ENCODE measurements around the gene LOXL4.

The LOXL4 gene

DNA sequence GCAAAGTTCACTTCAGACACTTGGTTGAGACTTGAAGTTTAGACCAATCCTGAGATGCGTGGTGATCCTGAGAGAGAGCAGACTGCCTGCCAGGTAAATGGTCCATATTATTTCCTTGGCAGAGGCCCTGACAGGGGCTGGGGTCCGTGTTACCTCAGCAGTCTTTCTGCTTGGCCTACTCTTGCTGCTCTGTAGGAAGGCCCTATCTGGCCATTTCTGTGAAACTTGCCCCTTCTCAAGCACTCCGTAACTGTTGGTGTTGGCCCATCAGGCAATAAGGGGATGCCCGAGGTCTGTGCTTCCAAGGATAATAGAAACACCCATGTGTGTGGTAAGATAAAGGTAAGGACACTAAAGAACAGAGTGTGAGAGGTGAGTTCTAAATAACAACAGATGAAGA, 20.0 kb downstream of the LOXL4 start:
- no peak overlapping the region for H2AFZ ChIP-seq
- no peak overlapping the region for H3K9ac ChIP-seq
- H3K27ac ChIP-seq = no peak overlapping the region
- H3K79me2 ChIP-seq = no peaks in the 10 kb centered on the region
- peaks cover 14% of the 10 kb centered on the region for H3K4me1 ChIP-seq
- no peaks in the 10 kb centered on the region for H3K9me3 ChIP-seq (ENCODE audit: control insufficient read depth, low read length)
- TF ChIP-seq, protein P1, sequence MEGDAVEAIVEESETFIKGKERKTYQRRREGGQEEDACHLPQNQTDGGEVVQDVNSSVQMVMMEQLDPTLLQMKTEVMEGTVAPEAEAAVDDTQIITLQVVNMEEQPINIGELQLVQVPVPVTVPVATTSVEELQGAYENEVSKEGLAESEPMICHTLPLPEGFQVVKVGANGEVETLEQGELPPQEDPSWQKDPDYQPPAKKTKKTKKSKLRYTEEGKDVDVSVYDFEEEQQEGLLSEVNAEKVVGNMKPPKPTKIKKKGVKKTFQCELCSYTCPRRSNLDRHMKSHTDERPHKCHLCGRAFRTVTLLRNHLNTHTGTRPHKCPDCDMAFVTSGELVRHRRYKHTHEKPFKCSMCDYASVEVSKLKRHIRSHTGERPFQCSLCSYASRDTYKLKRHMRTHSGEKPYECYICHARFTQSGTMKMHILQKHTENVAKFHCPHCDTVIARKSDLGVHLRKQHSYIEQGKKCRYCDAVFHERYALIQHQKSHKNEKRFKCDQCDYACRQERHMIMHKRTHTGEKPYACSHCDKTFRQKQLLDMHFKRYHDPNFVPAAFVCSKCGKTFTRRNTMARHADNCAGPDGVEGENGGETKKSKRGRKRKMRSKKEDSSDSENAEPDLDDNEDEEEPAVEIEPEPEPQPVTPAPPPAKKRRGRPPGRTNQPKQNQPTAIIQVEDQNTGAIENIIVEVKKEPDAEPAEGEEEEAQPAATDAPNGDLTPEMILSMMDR (IDR thresholded peaks at IDR 0.05) = no peak
- H3K4me2 ChIP-seq (ENCODE audit: low read length) = no peak overlapping the region
- no peaks in the 10 kb centered on the region for H3K36me3 ChIP-seq (ENCODE audit: control insufficient read depth, insufficient read depth, low read length)
- H3K4me3 ChIP-seq (ENCODE audit: low read depth, low read length) = no peak overlapping the region
- H3K27me3 ChIP-seq (ENCODE audit: control insufficient read depth, insufficient read depth, low read length) = no peaks in the 10 kb centered on the region

DNA sequence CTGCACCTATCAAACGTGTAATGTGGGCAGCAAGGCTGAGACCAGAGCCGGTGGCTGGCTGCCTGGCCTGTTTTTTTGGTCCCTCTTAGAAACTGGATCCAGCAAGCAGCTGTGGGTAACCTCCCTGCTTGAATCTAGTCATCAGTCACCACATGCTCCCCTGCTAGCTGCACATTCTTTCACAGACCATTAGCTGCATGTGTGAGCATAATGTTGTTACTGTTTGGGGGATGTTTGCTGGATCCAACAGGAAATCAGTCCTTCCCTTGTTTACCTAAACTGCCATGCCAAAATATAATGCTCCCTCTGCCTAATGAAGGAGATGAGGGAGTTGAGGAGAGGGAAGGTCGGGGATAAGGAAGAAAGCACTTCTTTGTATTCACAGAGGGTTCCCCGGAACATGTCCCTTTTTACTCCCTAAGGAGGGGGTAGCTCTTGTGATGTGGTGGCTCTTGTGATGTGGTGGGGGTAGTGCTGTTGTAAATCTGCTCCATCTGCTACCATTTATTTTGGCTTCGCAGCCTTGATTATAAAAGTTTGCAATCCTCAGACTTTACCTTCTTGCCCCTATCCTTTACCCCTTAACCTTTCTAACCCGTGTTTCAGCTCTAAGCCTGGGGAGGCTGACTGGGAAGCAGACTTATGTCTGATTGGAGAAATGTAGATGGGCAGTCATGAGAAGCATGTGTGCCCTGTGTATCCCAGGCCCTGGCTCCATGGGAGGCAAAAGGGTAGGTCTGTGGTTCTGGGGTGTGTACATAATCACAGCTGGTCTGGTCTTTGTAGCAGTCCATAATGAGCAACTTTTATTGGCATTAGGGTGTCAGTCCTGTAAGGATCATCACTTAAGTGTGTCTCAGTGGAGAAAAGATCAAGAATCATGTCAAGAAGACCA, 20.8 kb downstream of the LOXL4 start:
- no peaks in the 10 kb centered on the region for H3K9me3 ChIP-seq (ENCODE audit: control insufficient read depth, low read length)
- no peaks in the 10 kb centered on the region for H3K36me3 ChIP-seq (ENCODE audit: control insufficient read depth, insufficient read depth, low read length)
- no peak overlapping the region for H2AFZ ChIP-seq
- no peaks in the 10 kb centered on the region for H3K27me3 ChIP-seq (ENCODE audit: control insufficient read depth, insufficient read depth, low read length)
- no peak overlapping the region for H3K27ac ChIP-seq
- peaks cover 14% of the 10 kb centered on the region for H3K4me1 ChIP-seq
- no peaks in the 10 kb centered on the region for H3K79me2 ChIP-seq
- H3K4me3 ChIP-seq (ENCODE audit: low read depth, low read length) = no peak overlapping the region
- H3K9ac ChIP-seq = no peak overlapping the region
- TF ChIP-seq, protein P1 (IDR thresholded peaks at IDR 0.05) = no peak
- no peak overlapping the region for H3K4me2 ChIP-seq (ENCODE audit: low read length)

DNA sequence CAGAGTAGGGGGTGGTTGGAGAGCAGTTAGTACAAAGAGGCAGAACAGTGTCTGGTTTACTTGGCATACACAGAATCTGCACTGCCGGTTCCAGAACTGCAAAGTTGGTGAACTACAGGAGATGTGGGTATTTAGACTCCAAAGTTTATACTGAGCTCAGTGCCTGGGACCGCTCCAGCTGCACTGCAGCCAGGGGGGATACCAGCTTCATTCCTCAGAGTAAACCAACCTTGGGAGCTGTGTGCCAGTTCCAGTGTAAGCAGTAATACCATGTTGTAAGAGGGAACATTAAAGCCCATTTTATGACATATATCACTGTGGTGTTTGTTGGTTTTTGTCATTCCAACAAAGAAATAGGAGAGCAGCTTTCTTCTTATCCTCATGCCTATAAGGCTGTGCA, 23.4 kb downstream of the LOXL4 start:
- TF ChIP-seq, protein P1 (IDR thresholded peaks at IDR 0.05) = no peak
- H3K4me2 ChIP-seq (ENCODE audit: low read length) = no peak overlapping the region
- H3K27me3 ChIP-seq (ENCODE audit: control insufficient read depth, insufficient read depth, low read length) = no peaks in the 10 kb centered on the region
- H3K9ac ChIP-seq = no peak overlapping the region
- H2AFZ ChIP-seq = no peak overlapping the region
- peak overlapping the region; percentile 3 for H3K27ac ChIP-seq
- no peaks in the 10 kb centered on the region for H3K79me2 ChIP-seq
- no peaks in the 10 kb centered on the region for H3K36me3 ChIP-seq (ENCODE audit: control insufficient read depth, insufficient read depth, low read length)
- no peak overlapping the region for H3K4me3 ChIP-seq (ENCODE audit: low read depth, low read length)
- no peaks in the 10 kb centered on the region for H3K9me3 ChIP-seq (ENCODE audit: control insufficient read depth, low read length)
- H3K4me1 ChIP-seq = peaks cover 14% of the 10 kb centered on the region

DNA sequence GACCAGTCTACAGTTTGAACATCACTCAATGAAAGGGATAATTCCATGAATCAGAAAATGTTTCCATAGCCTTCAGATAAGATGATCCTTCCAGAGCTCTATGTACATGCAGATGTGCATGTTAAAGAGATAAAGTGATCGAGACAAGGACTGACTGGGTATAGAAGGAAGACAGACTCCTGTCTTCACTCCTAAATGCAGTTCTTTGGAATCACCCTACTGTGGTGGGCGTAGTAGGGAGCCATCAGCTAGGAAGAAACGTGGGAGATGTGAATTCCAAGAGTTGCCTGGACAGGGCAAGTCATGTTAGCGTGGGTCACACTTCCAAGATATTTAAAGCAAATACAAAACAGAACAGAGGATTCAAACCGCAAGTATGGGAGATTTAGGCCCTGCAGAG, 23.9 kb downstream of the LOXL4 start:
- Histone ChIP-seq H3K4me1 (peaks cover 14% of the 10 kb centered on the region), H3K4me2 (ENCODE audit: low read length) (no peak overlapping the region), H3K9me3 (ENCODE audit: control insufficient read depth, low read length) (no peaks in the 10 kb centered on the region), H3K36me3 (ENCODE audit: control insufficient read depth, insufficient read depth, low read length) (no peaks in the 10 kb centered on the region), H3K4me3 (ENCODE audit: low read depth, low read length) (no peak overlapping the region), H3K79me2 (no peaks in the 10 kb centered on the region), H3K9ac (no peak overlapping the region), H2AFZ (no peak overlapping the region), H3K27ac (peak overlapping the region; percentile 3), H3K27me3 (ENCODE audit: control insufficient read depth, insufficient read depth, low read length) (no peaks in the 10 kb centered on the region)
- TF ChIP-seq, protein P1 (IDR thresholded peaks at IDR 0.05) = no peak

DNA sequence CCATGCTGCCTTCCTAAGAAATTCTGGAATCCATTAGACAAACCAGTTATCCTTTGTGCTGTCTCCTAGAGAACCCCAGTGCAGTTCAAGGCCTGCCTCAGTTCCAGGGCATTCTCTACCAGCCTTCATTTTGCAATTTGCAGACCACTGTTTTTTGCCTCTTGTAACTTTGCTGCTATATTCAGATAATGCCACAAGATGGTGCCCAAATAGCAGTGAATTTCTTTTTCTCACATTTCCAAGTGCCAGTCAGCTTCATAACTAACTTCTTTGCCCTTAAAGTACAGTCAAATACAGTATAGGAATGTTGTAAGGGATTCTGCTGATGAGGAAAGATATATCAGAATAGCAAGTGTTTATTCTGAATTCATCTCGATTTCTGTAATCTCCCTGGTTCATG, 25.2 kb downstream of the LOXL4 start:
- H3K27me3 ChIP-seq (ENCODE audit: control insufficient read depth, insufficient read depth, low read length) = no peaks in the 10 kb centered on the region
- H3K27ac ChIP-seq = no peak overlapping the region
- H3K79me2 ChIP-seq = no peaks in the 10 kb centered on the region
- H3K36me3 ChIP-seq (ENCODE audit: control insufficient read depth, insufficient read depth, low read length) = no peaks in the 10 kb centered on the region
- H3K4me2 ChIP-seq (ENCODE audit: low read length) = no peak overlapping the region
- no peak overlapping the region for H3K9ac ChIP-seq
- H2AFZ ChIP-seq = no peak overlapping the region
- TF ChIP-seq, protein P1 (IDR thresholded peaks at IDR 0.05) = peak; percentile 45
- no peak overlapping the region for H3K4me3 ChIP-seq (ENCODE audit: low read depth, low read length)
- peaks cover 24% of the 10 kb centered on the region for H3K4me1 ChIP-seq
- no peaks in the 10 kb centered on the region for H3K9me3 ChIP-seq (ENCODE audit: control insufficient read depth, low read length)

Data from parathyroid adenoma (tissue), 2 donors.